ENCODE results near the gene KRTAP12-3. TPM values are rescaled to one million over a fixed set of nuclear protein-coding genes. Genes with fewer than 3 reads are reported as not detected.
"Not testable (repeated sequence)": the region's sequence is repeated elsewhere in the genome, so short reads cannot be mapped to it uniquely, and the experiment has no call there.

KRTAP12-3 gene
- total RNA-seq (2021) = not detected in 2 replicates
- Bru-seq, nascent RNA = not detected
- not detected for BruChase-seq, experiment 1, labeled RNA remaining after a 2-hour chase
- not detected for BruChase-seq, experiment 2, labeled RNA remaining after a 6-hour chase
- long read RNA-seq = 0 reads

GRCh38 chr21:44657635-44658540, at the start of gene KRTAP12-3:
Gene KRTAP12-3 (plus strand): TSS chr21:44657932. CDS start chr21:44657980, 48 bp downstream.
- H3K79me2 ChIP-seq (ENCODE audit: low read depth) = no peaks in the 10 kb centered on the region
- POLR2A ChIA-PET (ENCODE audit: unreplicated experiment) = no interaction called here
- H2AFZ ChIP-seq = no peak within 1 kb of the TSS
- H4K20me1 ChIP-seq (ENCODE audit: insufficient read depth) = no peaks in the 10 kb centered on the region
- no peaks in the 10 kb centered on the region for H3K4me1 ChIP-seq (replicated peaks; ENCODE audit: insufficient read depth)
- no peak within 1 kb of the TSS for H3K4me3 ChIP-seq
- DNase-seq = no peak
- no peaks in the 10 kb centered on the region for H3K9me3 ChIP-seq (ENCODE audit: insufficient read depth, low read depth)
- no peak within 1 kb of the TSS for H3K4me2 ChIP-seq
- H3K27me3 ChIP-seq (ENCODE audit: insufficient read depth, low read depth) = peaks cover 69% of the 10 kb centered on the region
- no peaks in the 10 kb centered on the region for H3K36me3 ChIP-seq (ENCODE audit: low read depth)
- CTCF ChIA-PET = no interaction called here
- BruUV-seq (replicated peaks) = no TSS peak
- no peaks in the 10 kb centered on the region for H3K9me2 ChIP-seq (ENCODE audit: insufficient read depth)
- no peak within 1 kb of the TSS for H3K27ac ChIP-seq
- intact Hi-C loops (cut with micrococcal nuclease; ENCODE audit: unreplicated experiment) = no loop called here
- TF ChIP-seq CTCF (conservative IDR thresholded peaks at IDR 0.05) = no peak
- TF ChIP-seq EZH2 (IDR thresholded peaks at IDR 0.05; ENCODE audit: low read depth) = no peak
- no peaks in the 10 kb centered on the region for H3F3A ChIP-seq (ENCODE audit: insufficient read depth, low read depth)

GRCh38 chr21:44609193-44609592, 48.5 kb upstream of the KRTAP12-3 start:
- POLR2A ChIA-PET (ENCODE audit: unreplicated experiment) = no interaction called here
- intact Hi-C loops (cut with micrococcal nuclease; ENCODE audit: unreplicated experiment) = no loop called here
- BruUV-seq (replicated peaks) = no TSS peak

GRCh38 chr21:44610157-44610843, 47.4 kb upstream of the KRTAP12-3 start:
- H4K20me1 ChIP-seq (ENCODE audit: insufficient read depth); H3K27ac ChIP-seq; H3K9me3 ChIP-seq (ENCODE audit: insufficient read depth, low read depth); H3F3A ChIP-seq (ENCODE audit: insufficient read depth, low read depth); POLR2A ChIA-PET (ENCODE audit: unreplicated experiment); H3K79me2 ChIP-seq (ENCODE audit: low read depth); H3K9me2 ChIP-seq (ENCODE audit: insufficient read depth); H3K4me1 ChIP-seq (replicated peaks; ENCODE audit: insufficient read depth); BruUV-seq (replicated peaks); DNase-seq; H3K4me3 ChIP-seq; H3K36me3 ChIP-seq (ENCODE audit: low read depth); CTCF ChIA-PET; intact Hi-C loops (cut with micrococcal nuclease; ENCODE audit: unreplicated experiment); H3K4me2 ChIP-seq; H2AFZ ChIP-seq: not testable (repeated sequence)
- H3K27me3 ChIP-seq (ENCODE audit: insufficient read depth, low read depth) = peaks cover 42% of the 10 kb centered on the region

More at GRCh38 chr21:44609193-44609592, 48.5 kb upstream of the KRTAP12-3 start:
- H3K4me3 ChIP-seq = no peak overlapping the region
- H3K27me3 ChIP-seq (ENCODE audit: insufficient read depth, low read depth) = peaks cover 44% of the 10 kb centered on the region
- DNase-seq = no peak
- H3K4me1 ChIP-seq (replicated peaks; ENCODE audit: insufficient read depth) = no peaks in the 10 kb centered on the region
- no peak overlapping the region for H3K27ac ChIP-seq
- no peaks in the 10 kb centered on the region for H3K79me2 ChIP-seq (ENCODE audit: low read depth)
- CTCF ChIA-PET = no interaction called here
- TF ChIP-seq EZH2 (IDR thresholded peaks at IDR 0.05; ENCODE audit: low read depth) (no peak), CTCF (conservative IDR thresholded peaks at IDR 0.05) (no peak)
- H3K9me2 ChIP-seq (ENCODE audit: insufficient read depth) = no peaks in the 10 kb centered on the region
- H3K36me3 ChIP-seq (ENCODE audit: low read depth) = no peaks in the 10 kb centered on the region
- no peak overlapping the region for H3K4me2 ChIP-seq
- H3K9me3 ChIP-seq (ENCODE audit: insufficient read depth, low read depth) = no peaks in the 10 kb centered on the region
- H3F3A ChIP-seq (ENCODE audit: insufficient read depth, low read depth) = no peaks in the 10 kb centered on the region
- no peaks in the 10 kb centered on the region for H4K20me1 ChIP-seq (ENCODE audit: insufficient read depth)
- H2AFZ ChIP-seq = no peak overlapping the region

All from PC-9 (cell line).